GM18867 (cell line): ENCODE results near the gene ANKRD11.
"Not testable (repeated sequence)": the region's sequence is repeated elsewhere in the genome, so short reads cannot be mapped to it uniquely, and the experiment has no call there.

ENCODE experiments used
- ATAC-seq: cut with Tn5 transposase; IDR thresholded peaks from one replicate; pipeline ENCODE4 v1.9.1; 2021; ENCODE audit warnings: mild to moderate bottlenecking, moderate library complexity; ENCODE audit not compliant: unreplicated experiment

Gene ANKRD11

DNA sequence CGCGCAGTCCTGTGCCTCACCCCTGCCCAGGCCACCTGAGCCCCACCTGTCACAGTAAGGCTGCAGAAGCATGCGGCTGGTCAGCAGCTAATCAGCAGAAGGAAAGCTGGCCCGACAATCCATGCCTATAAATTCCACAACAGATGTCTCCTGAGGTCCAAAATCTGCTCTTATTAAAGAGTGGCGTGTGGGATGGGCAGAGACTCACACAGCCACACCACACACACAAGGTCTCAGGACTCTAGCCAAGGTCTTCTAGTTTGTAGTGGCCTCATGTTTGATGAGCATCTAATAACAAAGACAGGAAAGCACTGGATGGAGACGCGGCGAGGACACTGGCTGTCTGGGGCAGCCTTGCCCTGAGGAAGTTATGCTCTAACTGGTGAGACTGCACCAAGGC is 55.9 kb downstream of the ANKRD11 start:
- no peak for ATAC-seq

DNA sequence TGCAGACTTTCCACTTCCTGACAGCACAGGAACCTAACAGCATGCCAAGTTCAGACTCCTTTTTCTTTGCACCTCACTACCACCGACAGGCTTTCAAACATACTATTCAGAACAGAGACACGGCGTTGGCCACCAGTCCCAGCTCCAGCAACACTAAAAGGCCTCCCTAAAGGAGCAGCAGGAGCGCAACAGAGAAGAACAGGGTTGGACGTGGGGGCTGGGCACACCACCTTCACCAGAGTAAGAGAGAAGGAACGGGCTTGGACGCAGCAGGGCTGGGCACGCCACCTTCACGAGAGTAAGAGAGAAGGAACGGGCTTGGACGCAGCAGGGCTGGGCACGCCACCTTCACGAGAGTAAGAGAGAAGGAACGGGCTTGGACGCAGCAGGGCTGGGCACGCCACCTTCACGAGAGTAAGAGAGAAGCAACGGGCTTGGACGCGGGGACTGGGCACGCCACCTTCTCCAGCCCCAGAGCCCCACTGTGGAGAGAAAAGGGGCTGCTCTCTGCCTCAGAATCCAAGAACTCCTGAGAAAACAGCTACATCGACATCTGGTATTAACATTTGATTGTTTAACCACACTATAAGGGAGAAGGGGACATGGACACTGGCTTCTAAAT is 56.9 kb downstream of the ANKRD11 start:
- ATAC-seq: not testable (repeated sequence)

GRCh38 chr16:89431630-89432029 is 58.7 kb downstream of the ANKRD11 start:
- no peak for ATAC-seq

DNA sequence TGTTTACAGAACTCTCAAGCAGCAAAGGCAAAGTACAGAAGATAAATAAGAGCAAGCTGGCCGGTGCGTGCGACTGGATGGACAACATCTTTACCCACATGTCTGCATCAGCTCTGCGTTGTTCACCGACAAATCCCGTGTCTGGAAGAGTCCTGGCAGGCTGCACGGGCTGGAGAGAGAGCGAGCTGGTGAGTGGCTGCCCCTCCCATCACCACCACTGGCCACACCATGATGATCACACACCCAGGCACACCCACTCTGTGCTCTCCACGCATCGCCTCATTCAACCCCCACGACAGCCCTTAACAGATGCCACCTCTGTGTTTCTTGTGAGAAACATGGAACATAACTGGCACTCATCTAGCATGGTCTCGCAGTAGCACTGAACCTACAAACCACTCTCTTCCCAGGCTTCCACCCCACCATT is 59.2 kb downstream of the ANKRD11 start:
- no peak for ATAC-seq

DNA sequence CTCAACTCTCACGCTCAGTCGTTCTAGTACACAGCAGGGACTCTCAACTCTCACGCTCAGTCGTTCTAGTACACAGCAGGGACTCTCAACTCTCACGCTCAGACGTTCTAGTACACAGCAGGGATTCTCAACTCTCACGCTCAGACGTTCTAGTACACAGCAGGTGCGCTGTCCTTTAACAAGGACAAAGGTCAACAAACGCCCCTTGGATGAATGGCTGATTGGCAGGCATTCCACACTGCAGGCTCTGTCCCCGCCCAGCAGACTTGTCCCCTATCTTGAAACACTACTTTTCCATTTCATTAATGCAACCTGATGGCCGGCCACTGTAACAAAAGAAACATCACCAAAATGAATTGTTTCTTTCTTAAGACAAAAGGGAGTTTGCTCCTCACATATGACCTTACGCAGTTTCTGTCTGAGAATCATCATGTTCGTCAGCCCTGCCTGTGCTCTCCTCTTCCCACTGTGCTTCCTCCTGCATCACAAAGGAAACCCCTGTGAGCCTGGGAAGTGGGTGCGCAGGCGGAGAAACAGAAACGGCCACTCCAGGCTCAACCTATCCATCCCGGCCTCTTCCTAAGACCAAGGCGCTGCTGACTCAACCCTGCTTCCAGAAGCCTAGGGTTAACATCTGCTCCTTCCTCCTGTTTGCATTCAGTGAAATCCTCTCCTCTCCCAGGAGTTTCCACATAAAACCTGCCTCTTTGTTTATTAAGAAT is 59.8 kb downstream of the ANKRD11 start:
- no peak for ATAC-seq

GRCh38 chr16:89428605-89429004 is 61.8 kb downstream of the ANKRD11 start:
- not testable (repeated sequence) for ATAC-seq

DNA sequence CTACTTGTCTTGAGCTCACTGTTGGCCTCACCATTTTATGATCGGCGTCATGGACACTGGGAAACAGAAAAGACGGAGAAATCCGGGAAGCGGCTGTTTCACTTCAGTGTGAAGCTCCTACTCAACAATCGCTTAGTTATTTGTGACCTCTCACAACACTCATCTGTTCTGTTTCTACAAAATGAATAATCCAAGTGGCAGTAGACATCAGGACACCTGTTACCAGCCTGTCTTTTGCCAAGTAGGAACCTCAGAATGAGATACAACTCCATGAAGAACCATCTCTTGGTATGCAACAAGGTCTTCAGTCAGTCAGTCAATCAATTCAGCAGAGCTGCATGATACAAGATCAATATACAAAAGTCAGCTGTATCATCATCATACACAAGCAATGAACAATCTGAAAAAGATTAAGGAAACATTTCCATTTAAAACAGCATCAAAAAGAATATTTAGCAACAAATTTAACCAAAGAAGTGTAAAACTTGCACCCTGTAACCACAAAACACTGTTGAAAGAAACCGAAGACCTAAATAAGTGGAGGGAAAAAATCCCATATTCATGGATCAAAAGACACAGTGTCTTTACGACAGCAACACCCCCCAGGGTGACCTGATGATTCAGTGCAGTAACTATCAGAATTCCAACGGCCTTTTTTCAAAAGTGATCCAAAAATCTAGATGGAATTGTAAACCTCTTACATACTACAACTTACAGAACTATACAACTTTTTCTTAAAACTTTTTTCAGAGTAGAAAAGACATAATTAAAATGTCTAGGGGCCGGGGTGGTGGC is 63.4 kb downstream of the ANKRD11 start:
- ATAC-seq: no peak

GRCh38 chr16:89425523-89425922 is 64.8 kb downstream of the ANKRD11 start:
- no peak for ATAC-seq

GRCh38 chr16:89423681-89424260 is 66.6 kb downstream of the ANKRD11 start:
- ATAC-seq: no peak

DNA sequence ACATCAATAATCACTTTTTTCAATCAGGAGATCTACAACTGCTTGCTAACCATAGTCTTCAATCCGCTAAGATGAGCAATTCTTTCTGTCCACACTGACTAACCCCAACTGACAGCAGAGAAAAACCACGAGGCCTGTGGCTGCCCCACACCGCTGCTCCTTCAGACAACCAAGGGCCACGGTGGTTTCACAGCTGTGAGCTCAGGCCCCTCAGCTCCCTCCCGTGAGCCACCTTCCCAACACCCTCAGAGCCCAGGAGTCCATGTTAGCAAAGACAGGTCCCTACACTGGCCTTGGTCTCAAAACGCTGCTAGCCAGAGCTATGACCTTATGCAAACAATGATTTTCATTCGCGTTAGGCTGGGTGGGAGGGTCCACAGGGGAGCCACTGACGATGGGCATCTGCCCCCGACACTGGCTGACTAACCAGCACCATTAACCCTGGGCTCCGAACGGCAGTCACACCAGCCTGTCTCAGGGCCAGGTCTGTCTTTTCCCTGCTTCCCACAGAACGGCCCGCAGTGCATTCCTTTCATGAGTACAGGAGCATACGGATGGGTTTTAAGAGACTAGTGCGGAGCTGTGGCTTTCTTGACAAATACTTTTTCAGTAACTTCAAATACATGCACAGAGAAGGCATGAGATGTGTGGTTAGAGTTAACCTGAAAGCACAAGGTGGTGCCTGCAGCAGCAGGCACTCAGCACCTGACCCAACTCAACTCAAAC is 67.3 kb downstream of the ANKRD11 start:
- peak; percentile 68 for ATAC-seq

DNA sequence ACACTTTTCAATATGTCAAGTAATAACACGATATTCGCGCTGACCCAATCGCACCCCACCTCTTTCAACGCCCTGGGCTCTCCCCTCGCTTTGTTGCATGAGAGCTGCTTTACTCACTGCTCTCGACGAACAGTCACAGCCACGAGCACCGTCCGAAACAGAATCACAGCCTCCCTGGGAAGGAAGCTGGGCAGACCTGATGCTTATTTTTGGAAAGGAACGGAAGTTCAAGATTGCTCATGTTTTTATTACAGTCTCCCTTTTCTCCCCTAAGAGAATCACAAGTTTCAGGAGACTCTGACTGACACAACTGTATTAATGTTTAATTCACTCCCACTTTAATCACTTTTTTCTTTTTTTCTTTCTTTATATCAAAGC is 67.8 kb downstream of the ANKRD11 start:
- peak; percentile 66 for ATAC-seq

DNA sequence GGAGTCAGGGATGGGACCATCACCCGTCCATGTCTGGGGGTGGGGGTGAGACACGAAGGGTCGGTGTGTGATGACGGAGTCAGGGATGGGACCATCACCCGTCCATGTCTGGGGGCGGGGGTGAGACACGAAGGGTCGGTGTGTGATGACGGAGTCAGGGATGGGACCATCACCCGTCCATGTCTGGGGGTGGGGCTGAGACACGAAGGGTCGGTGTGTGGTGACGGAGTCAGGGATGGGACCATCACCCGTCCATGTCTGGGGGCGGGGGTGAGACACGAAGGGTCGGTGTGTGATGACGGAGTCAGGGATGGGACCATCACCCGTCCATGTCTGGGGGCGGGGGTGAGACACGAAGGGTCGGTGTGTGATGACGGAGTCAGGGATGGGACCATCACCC is 69.1 kb downstream of the ANKRD11 start:
- ATAC-seq: not testable (repeated sequence)

- no peak for ATAC-seq
These were observed 70.2 kb downstream of the ANKRD11 start for GRCh38 chr16:89420204-89420603.

DNA sequence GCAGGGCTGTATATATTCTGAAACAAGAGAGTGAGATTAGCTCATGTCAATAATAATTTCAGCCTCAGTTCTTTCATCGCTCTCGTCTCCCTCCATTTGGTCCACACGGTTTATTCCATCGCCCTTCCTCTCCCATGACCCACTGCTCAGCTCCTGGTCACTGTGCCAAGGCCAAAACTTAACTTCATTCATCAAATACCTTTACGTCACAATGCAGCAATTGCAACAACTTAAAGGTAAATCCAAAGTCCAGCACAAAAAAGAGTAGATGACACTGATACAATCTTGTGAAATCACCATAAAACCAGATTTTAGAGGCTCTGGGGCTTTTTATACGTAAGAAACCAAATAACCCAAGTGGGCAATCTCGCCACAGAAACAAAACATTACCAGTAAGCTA is 72.0 kb downstream of the ANKRD11 start:
- no peak for ATAC-seq

GRCh38 chr16:89417352-89417751 is 73.0 kb downstream of the ANKRD11 start:
- no peak for ATAC-seq

GRCh38 chr16:89413811-89414585 is 76.4 kb downstream of the ANKRD11 start:
- no peak for ATAC-seq

DNA sequence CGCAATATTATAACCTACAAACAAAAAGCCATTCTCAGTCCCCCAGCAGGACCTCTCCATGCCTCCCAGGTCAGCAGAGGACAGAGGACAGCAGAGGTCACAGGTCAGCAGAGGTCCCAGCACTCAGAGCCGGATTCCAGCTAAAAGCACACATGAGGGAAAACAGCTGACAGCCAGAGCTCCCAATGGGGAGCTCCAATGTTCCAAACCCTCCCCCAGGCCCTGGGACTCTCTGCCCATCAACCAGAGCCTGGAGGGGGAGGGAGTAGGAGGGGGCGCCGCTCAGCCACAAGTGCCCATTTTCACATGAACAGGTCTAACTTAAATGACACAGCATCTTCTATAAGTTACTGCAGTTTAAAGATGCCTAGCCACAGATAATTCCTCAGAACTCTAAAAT is 77.5 kb downstream of the ANKRD11 start:
- no peak for ATAC-seq

- no peak for ATAC-seq
These were observed 79.0 kb downstream of the ANKRD11 start for GRCh38 chr16:89411335-89411850.

GRCh38 chr16:89410794-89411309 is 79.5 kb downstream of the ANKRD11 start:
- ATAC-seq: no peak

- ATAC-seq: no peak
These were observed 80.0 kb downstream of the ANKRD11 start for GRCh38 chr16:89410322-89410721.
